ENCODE data around the gene ALG1. TPM values are rescaled to one million over a fixed set of nuclear protein-coding genes. Genes with fewer than 3 reads are reported as not detected.

ALG1 gene
- total and polyA plus RNA-seq, 2 of the 13 experiments (the other 11 are each of a cell fraction or from before 2014, with no cell fraction given), result 43.3 to 75.6 TPM

- TF ChIP-seq ZNF407 (CRISPR knock-in tag; IDR thresholded peaks at IDR 0.05; ENCODE audit: not compliant biosample characterization), result peak; percentile 36
- TF ChIP-seq NFRKB (IDR thresholded peaks at IDR 0.05), result no peak
- no peak for TF ChIP-seq HMGA1 (CRISPR knock-in tag; conservative IDR thresholded peaks at IDR 0.05)
- TF ChIP-seq KDM2A (CRISPR knock-in tag; IDR thresholded peaks at IDR 0.05; ENCODE audit: borderline replicate concordance, low read depth), result 0 out of 2 replicates have a peak, but pooled peaks have one; percentile 10
- TF ChIP-seq CBFB (CRISPR knock-in tag; IDR thresholded peaks at IDR 0.05), result no peak
- TF ChIP-seq ZNF629 (CRISPR knock-in tag; conservative IDR thresholded peaks at IDR 0.05), result no peak
- no peak for TF ChIP-seq NCOA5 (CRISPR knock-in tag; IDR thresholded peaks at IDR 0.05)
- TF ChIP-seq ZGPAT (CRISPR knock-in tag; IDR thresholded peaks at IDR 0.05), result 0 out of 2 replicates have a peak, but pooled peaks have one; percentile 20
- no peak; the same call in 1 of the 2 replicates for TF ChIP-seq PRDM15 (CRISPR knock-in tag; IDR thresholded peaks at IDR 0.05)
- TF ChIP-seq KDM5A (IDR thresholded peaks at IDR 0.05; ENCODE audit: borderline replicate concordance, low read length), result no peak
- peak; percentile 29; the same call in 1 of the 2 replicates for TF ChIP-seq ARID4A (CRISPR knock-in tag; IDR thresholded peaks at IDR 0.05; ENCODE audit: borderline replicate concordance)
- peak; percentile 8 for TF ChIP-seq TEAD3 (CRISPR knock-in tag; optimal IDR thresholded peaks at IDR 0.05; ENCODE audit: borderline replicate concordance)
Measured at GRCh38 chr16:5065813-5066212, 5.8 kb upstream of the ALG1 start, which contains the start of gene C16orf89 (continued).
